Neural cell (in vitro differentiated cells): ENCODE measurements around the gene TUBA1B.
"Not testable (repeated sequence)": the region's sequence is repeated elsewhere in the genome, so short reads cannot be mapped to it uniquely, and the experiment has no call there.

Experiments
- EP300 ChIP-seq: fragments of 450-650 bp; conservative IDR thresholded peaks from 2 replicates; pipeline ENCODE4 v1.6.1; 2014; ENCODE audit warnings: antibody characterized with exemption, mild to moderate bottlenecking, moderate library complexity; ENCODE audit not compliant: poor library complexity, severe bottlenecking
- EZH2 ChIP-seq: fragments of 200-600, 300-800 bp; shearing (Covaris generic), sonication (generic); IDR thresholded peaks from 2 replicates; pipeline ENCODE4 v1.6.1; 2014; ENCODE audit warnings: antibody characterized with exemption, low read length, borderline replicate concordance, mild to moderate bottlenecking; ENCODE audit not compliant: insufficient read depth, poor library complexity, severe bottlenecking
- MXI1 ChIP-seq: fragments of 450-650 bp; conservative IDR thresholded peaks from 2 replicates; pipeline ENCODE4 v1.6.1; 2014; ENCODE audit warnings: antibody characterized with exemption, mild to moderate bottlenecking; ENCODE audit not compliant: poor library complexity, severe bottlenecking
- POLR2AphosphoS5 ChIP-seq: IDR thresholded peaks from 2 replicates; pipeline ENCODE4 v1.6.1; 2012
- TAF1 ChIP-seq: IDR thresholded peaks from 2 replicates; pipeline ENCODE4 v1.6.1; 2012; ENCODE audit warnings: low read depth
- TF ChIP-seq, protein P1 (sequence below): fragments of 450-650 bp; IDR thresholded peaks from 2 replicates; pipeline ENCODE4 v1.5.1; 2014; ENCODE audit warnings: antibody characterized with exemption, mild to moderate bottlenecking, moderate library complexity; ENCODE audit not compliant: poor library complexity, severe bottlenecking
- TF ChIP-seq, protein P2 (sequence below): IDR thresholded peaks from 2 replicates; pipeline ENCODE4 v1.6.1; 2012; ENCODE audit warnings: borderline replicate concordance

DNA sequence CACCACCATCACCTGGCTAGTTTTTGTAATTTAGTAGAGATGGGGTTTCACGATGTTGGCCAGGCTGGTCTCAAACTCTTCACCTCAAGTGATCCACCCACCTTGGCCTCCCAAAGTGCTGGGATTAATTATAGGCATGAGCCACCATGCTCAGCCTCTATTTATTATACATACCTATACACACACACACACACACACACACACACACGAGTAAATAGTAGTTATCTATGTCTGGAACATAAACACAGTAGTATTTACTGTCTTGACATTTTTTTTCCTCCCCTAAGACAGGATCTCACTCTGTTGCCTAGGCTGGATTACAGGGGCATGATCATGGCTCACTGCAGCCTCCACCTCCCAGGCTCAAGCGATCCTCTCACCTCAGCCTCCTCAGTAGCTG is 5.8 kb upstream of the TUBA1B start:
- TF ChIP-seq POLR2AphosphoS5, MXI1, TAF1, EZH2, EP300: not testable (repeated sequence)
- TF ChIP-seq, protein P1, sequence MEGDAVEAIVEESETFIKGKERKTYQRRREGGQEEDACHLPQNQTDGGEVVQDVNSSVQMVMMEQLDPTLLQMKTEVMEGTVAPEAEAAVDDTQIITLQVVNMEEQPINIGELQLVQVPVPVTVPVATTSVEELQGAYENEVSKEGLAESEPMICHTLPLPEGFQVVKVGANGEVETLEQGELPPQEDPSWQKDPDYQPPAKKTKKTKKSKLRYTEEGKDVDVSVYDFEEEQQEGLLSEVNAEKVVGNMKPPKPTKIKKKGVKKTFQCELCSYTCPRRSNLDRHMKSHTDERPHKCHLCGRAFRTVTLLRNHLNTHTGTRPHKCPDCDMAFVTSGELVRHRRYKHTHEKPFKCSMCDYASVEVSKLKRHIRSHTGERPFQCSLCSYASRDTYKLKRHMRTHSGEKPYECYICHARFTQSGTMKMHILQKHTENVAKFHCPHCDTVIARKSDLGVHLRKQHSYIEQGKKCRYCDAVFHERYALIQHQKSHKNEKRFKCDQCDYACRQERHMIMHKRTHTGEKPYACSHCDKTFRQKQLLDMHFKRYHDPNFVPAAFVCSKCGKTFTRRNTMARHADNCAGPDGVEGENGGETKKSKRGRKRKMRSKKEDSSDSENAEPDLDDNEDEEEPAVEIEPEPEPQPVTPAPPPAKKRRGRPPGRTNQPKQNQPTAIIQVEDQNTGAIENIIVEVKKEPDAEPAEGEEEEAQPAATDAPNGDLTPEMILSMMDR, result not testable (repeated sequence)
- TF ChIP-seq, protein P2, sequence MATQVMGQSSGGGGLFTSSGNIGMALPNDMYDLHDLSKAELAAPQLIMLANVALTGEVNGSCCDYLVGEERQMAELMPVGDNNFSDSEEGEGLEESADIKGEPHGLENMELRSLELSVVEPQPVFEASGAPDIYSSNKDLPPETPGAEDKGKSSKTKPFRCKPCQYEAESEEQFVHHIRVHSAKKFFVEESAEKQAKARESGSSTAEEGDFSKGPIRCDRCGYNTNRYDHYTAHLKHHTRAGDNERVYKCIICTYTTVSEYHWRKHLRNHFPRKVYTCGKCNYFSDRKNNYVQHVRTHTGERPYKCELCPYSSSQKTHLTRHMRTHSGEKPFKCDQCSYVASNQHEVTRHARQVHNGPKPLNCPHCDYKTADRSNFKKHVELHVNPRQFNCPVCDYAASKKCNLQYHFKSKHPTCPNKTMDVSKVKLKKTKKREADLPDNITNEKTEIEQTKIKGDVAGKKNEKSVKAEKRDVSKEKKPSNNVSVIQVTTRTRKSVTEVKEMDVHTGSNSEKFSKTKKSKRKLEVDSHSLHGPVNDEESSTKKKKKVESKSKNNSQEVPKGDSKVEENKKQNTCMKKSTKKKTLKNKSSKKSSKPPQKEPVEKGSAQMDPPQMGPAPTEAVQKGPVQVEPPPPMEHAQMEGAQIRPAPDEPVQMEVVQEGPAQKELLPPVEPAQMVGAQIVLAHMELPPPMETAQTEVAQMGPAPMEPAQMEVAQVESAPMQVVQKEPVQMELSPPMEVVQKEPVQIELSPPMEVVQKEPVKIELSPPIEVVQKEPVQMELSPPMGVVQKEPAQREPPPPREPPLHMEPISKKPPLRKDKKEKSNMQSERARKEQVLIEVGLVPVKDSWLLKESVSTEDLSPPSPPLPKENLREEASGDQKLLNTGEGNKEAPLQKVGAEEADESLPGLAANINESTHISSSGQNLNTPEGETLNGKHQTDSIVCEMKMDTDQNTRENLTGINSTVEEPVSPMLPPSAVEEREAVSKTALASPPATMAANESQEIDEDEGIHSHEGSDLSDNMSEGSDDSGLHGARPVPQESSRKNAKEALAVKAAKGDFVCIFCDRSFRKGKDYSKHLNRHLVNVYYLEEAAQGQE, result not testable (repeated sequence)
